CD14-positive monocyte (primary cell): Measurements from ENCODE around the gene ZNF343. TPM values are rescaled to one million over a fixed set of nuclear protein-coding genes. Genes with fewer than 3 reads are reported as not detected.

Source experiments
- DNase-seq, 3 donors: peaks; one replicate each; pipeline ENCODE4 v3.0.0-alpha.2; 2011 to 2022
- H2AFZ ChIP-seq: 2 replicates; pipeline ENCODE4 v1.6.0; 2012; ENCODE audit warnings: mild to moderate bottlenecking, low read depth, low read length, inconsistent platforms; ENCODE audit not compliant: insufficient read depth, poor library complexity, severe bottlenecking
- H3K27ac ChIP-seq, 2 donors: 1 replicate in 1 of 2; 2 replicates in 1 of 2; pipeline ENCODE4 v1.5.1; 2012 to 2013; ENCODE audit warnings: low read length in 2 of 2, control low read depth in 1 of 2, inconsistent platforms in 1 of 2, low read depth in 1 of 2, mild to moderate bottlenecking in 1 of 2
- H3K27me3 ChIP-seq, 2 donors: one replicate each; pipeline versions ENCODE4 v1.6.0 to v1.6.1; 2011 to 2013; ENCODE audit warnings: low read length in 2 of 2; ENCODE audit not compliant: control insufficient read depth in 2 of 2, insufficient read depth in 2 of 2
- H3K36me3 ChIP-seq, 2 donors: replicated peaks in 1 of 2; 1 replicate in 1 of 2; 2 replicates in 1 of 2; pipeline versions ENCODE4 v1.5.1 to v1.6.1; 2012 to 2013; ENCODE audit warnings: low read length in 2 of 2, control low read depth in 1 of 2, inconsistent platforms in 1 of 2, mild to moderate bottlenecking in 1 of 2; ENCODE audit not compliant: insufficient read depth in 2 of 2, control insufficient read depth in 1 of 2
- H3K4me1 ChIP-seq, 2 donors: 1 replicate in 1 of 2; 2 replicates in 1 of 2; pipeline versions ENCODE4 v1.5.1 to v1.6.1; 2012 to 2013; ENCODE audit warnings: low read length in 2 of 2, control low read depth in 1 of 2, inconsistent platforms in 1 of 2, mild to moderate bottlenecking in 1 of 2, moderate library complexity in 1 of 2; ENCODE audit not compliant: insufficient read depth in 2 of 2, control insufficient read depth in 1 of 2
- H3K4me2 ChIP-seq: replicated peaks from 2 replicates; pipeline ENCODE3; 2012; ENCODE audit warnings: low read length, moderate library complexity, mild to moderate bottlenecking; ENCODE audit not compliant: poor library complexity, severe bottlenecking; ENCODE audit errors: extremely low read depth
- H3K4me3 ChIP-seq, 3 experiments: fragments of 200-600 bp in 1 of 3; sonication (generic) in 1 of 3; replicated peaks in 1 of 3; 1 replicate in 2 of 3; 2 replicates in 1 of 3; pipeline ENCODE4 v1.5.1; 2011 to 2013; ENCODE audit warnings: low read length in 3 of 3, mild to moderate bottlenecking in 3 of 3, control low read depth in 2 of 3, low read depth in 2 of 3, inconsistent platforms in 1 of 3, moderate library complexity in 1 of 3
- H3K79me2 ChIP-seq: 2 replicates; pipeline ENCODE4 v1.6.0; 2012; ENCODE audit warnings: mild to moderate bottlenecking, control low read depth, inconsistent platforms, low read length, moderate library complexity; ENCODE audit not compliant: insufficient read depth
- H3K9ac ChIP-seq: 2 replicates; pipeline ENCODE4 v1.6.0; 2017; ENCODE audit warnings: low read length, mild to moderate bottlenecking; ENCODE audit not compliant: insufficient read depth, poor library complexity, severe bottlenecking
- H3K9me3 ChIP-seq, 2 donors: replicated peaks in 1 of 2; 1 replicate in 1 of 2; 2 replicates in 1 of 2; pipeline versions ENCODE4 v1.5.1 to v1.6.1; 2012 to 2013; ENCODE audit warnings: low read length in 2 of 2, control low read depth in 1 of 2; ENCODE audit not compliant: control insufficient read depth in 1 of 2, insufficient read depth in 1 of 2
- H4K20me1 ChIP-seq: 2 replicates; pipeline ENCODE4 v1.6.0; 2012; ENCODE audit warnings: mild to moderate bottlenecking, low read length, control low read depth, moderate library complexity; ENCODE audit not compliant: insufficient read depth
- H3K27ac Mint-ChIP-seq, 7 donors: one replicate each; pipeline ENCODE4 v1.8.0; 2020; ENCODE audit warnings: mild to moderate bottlenecking in 7 of 7, mixed read lengths in 7 of 7, moderate library complexity in 6 of 7, inconsistent platforms in 2 of 7
- H3K27me3 Mint-ChIP-seq, 3 donors: one replicate each; pipeline ENCODE4 v1.8.0; 2021 to 2022; ENCODE audit warnings: low read depth in 3 of 3, mild to moderate bottlenecking in 3 of 3, mixed read lengths in 3 of 3, moderate library complexity in 3 of 3, inconsistent platforms in 1 of 3
- H3K36me3 Mint-ChIP-seq, 2 donors: one replicate each; pipeline ENCODE4 v1.8.0; 2020; ENCODE audit warnings: mixed read lengths in 2 of 2, inconsistent platforms in 1 of 2, mild to moderate bottlenecking in 1 of 2
- H3K4me1 Mint-ChIP-seq: one replicate; pipeline ENCODE4 v1.8.0; 2020; ENCODE audit warnings: mild to moderate bottlenecking, mixed read lengths
- H3K4me3 Mint-ChIP-seq, 2 donors: one replicate each; pipeline ENCODE4 v1.8.0; 2020; ENCODE audit warnings: mild to moderate bottlenecking in 2 of 2, mixed read lengths in 2 of 2, moderate library complexity in 1 of 2
- H3K9me3 Mint-ChIP-seq, 7 donors: one replicate each; pipeline ENCODE4 v1.8.0; 2020 to 2022; ENCODE audit warnings: mixed read lengths in 7 of 7, mild to moderate bottlenecking in 6 of 7, moderate library complexity in 6 of 7, inconsistent platforms in 2 of 7
- CTCF ChIP-seq: fragments of 200-600 bp; IDR thresholded peaks from one replicate; pipeline ENCODE4 v1.8.0; 2022; ENCODE audit warnings: antibody characterized with exemption, mild to moderate bottlenecking
- WGBS: methylation state at CpG from one replicate; pipeline ENCODE4 v1.1.5; 2013; ENCODE audit warnings: missing lambda C conversion rate; ENCODE audit not compliant: insufficient coverage; 5-methylcytosine and 5-hydroxymethylcytosine counted together
- intact Hi-C, 2 donors: fragments of 100-400 bp; cut with micrococcal nuclease; formaldehyde crosslinking; loops; one replicate each; pipeline versions ENCODE4 v1.15.0 to v1.15.1; 2023
- polyA minus RNA-seq: library from RNA; depleted of rRNA, polyadenylated mRNA; stranded (reverse); fragments of >200 nt; gene quantifications from 2 replicates; pipeline ENCODE4 v1.2.3, GENCODE V29; 2012
- polyA plus RNA-seq, 3 donors: library from polyadenylated mRNA; depleted of rRNA in 1 of 3; unstranded in 2 of 3; stranded (reverse) in 1 of 3; fragments of 300-500 nt in 2 of 3; fragments of >200 nt in 1 of 3; fragmentation: Illumina TruSeq in 2 of 3; gene quantifications; 1 replicate in 2 of 3; 2 replicates in 1 of 3; pipeline ENCODE4 v1.2.3, GENCODE V29; 2012 to 2021
- total RNA-seq, 12 experiments: library from RNA in 1 of 12; stranded (reverse) in 1 of 12; fragments of 120-200 nt in 1 of 12; gene quantifications; one replicate each; pipeline ENCODE4 v1.2.4 and lab custom pipeline; 2013 to 2026; ENCODE audit warnings: mixed read lengths in 6 of 12, inconsistent platforms in 1 of 12

The ZNF343 gene
- 3.8 TPM for total RNA-seq (2013)
- polyA plus RNA-seq (1 to 10 TPM; 1.3 to 6.7 (median 1.3) TPM), polyA minus RNA-seq (1.7 and 1.9 TPM in 2 replicates), total RNA-seq (lab: John Stamatoyannopoulos, UW) (0.23 to 3.9 (median 2.6) reads per million in 11 experiments)

DNA sequence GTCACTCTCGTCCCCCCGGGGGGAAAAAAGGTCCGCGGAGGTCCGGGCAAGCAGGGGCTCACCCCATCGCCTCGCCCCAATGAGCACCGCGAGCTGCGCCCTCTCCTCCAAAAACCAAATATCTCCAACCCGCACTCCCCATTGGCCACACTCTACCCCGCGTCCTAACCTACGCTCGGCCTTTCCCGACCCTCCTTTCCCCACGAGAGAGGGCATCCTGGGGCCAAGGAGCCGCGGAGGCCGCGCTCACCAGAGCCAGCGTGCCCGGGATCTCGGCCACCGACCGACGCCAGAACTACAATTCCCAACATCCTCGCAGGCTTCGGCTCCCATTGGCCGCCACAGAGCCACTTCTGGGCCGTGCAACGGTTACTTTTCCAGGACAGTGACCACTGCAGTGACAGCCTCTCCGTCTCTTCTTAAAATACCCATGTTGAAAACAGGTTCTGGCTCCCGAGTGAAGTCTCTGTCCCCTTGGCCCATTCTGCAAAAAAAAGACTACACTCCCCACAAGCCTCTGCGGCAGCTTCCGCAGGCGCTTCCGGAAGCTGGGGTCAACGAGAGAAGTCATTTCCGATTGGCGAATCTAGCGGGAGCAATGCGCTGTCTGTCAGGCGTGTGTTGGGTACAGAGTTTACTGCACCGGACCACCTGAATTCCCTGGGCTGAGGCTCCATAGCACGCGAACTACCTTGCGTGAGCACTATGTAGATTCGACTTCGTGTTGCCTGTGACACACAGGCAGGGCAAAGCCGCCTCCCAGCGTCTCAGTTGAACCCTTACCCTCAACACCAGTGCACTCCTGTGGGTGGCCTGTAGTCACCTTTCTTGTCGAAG lies at the start of gene ZNF343:
Gene ZNF343, minus strand, starts transcription at position 285 of the 837 bp plus-strand sequence. CDS start 15,020 bp downstream, outside the sequence.
- intact Hi-C loops: loop anchor here (5.0 kb wide), 1 partner anchor 37 kb away; the partner anchor contains the start of gene SNRPB (in 2 of the 2)
- H3K9me3 Mint-ChIP-seq: peaks cover 0 to 3% (median 0%) of the 10 kb centered on the region in 7 donors
- 0% methylated on average over 48 of the region's 53 CpGs for WGBS

More for the DNA sequence above, at the start of gene ZNF343:
- Histone ChIP-seq H3K4me1 (peaks cover 14 to 15% of the 10 kb centered on the region in 2 donors), H3K9me3 (no peaks in the 10 kb centered on the region), H3K27me3 (peaks cover 3 to 7% of the 10 kb centered on the region in 2 donors), H3K27ac (peak within 1 kb of the TSS; percentile 18 to 81), H2AFZ (peak within 1 kb of the TSS; percentile 98), H3K79me2 (peaks cover 12% of the 10 kb centered on the region), H3K4me2 (peak within 1 kb of the TSS; percentile 90), H4K20me1 (no peaks in the 10 kb centered on the region), H3K36me3 (no peaks in the 10 kb centered on the region), H3K4me3 (peak within 1 kb of the TSS; percentile 62 to 78 (median 77)), H3K9ac (peak within 1 kb of the TSS; percentile 56)
- peak within 1 kb of the TSS; percentile 98 to 100 for H3K4me3 Mint-ChIP-seq
- peaks cover 20% of the 10 kb centered on the region for H3K4me1 Mint-ChIP-seq
- H3K27ac Mint-ChIP-seq: peak within 1 kb of the TSS; percentile 81 to 99 (median 96)
- no peaks in the 10 kb centered on the region for H3K36me3 Mint-ChIP-seq
- DNase-seq: peak; percentile 70 to 78 (median 74)
- H3K27me3 Mint-ChIP-seq: peaks cover 5 to 16% (median 8%) of the 10 kb centered on the region in 3 donors
- TF ChIP-seq CTCF: no peak
